IPS-18c (cell line): ENCODE measurements around the gene ZNF844.
"Not testable (repeated sequence)": the region's sequence is repeated elsewhere in the genome, so short reads cannot be mapped to it uniquely, and the experiment has no call there.

ENCODE experiments used
- H3K4me3 ChIP-seq: 2 replicates; pipeline ENCODE4 v1.7.0; 2013; ENCODE audit warnings: low read depth, mild to moderate bottlenecking, low read length, moderate library complexity; ENCODE audit not compliant: insufficient read depth
- H3K9me3 ChIP-seq: one replicate; pipeline ENCODE4 v1.6.1; 2013; ENCODE audit warnings: mild to moderate bottlenecking, low read length, moderate library complexity; ENCODE audit not compliant: control insufficient read depth, insufficient read depth

The ZNF844 gene

GRCh38 chr19:12064590-12065538 is at the start of gene ZNF844:
ZNF844 (plus strand) TSS chr19:12064731; CDS start chr19:12064874, 143 bp downstream.
- H3K4me3 ChIP-seq, result peak within 1 kb of the TSS; percentile 80
- H3K9me3 ChIP-seq, result peaks cover 18% of the 10 kb centered on the region

DNA sequence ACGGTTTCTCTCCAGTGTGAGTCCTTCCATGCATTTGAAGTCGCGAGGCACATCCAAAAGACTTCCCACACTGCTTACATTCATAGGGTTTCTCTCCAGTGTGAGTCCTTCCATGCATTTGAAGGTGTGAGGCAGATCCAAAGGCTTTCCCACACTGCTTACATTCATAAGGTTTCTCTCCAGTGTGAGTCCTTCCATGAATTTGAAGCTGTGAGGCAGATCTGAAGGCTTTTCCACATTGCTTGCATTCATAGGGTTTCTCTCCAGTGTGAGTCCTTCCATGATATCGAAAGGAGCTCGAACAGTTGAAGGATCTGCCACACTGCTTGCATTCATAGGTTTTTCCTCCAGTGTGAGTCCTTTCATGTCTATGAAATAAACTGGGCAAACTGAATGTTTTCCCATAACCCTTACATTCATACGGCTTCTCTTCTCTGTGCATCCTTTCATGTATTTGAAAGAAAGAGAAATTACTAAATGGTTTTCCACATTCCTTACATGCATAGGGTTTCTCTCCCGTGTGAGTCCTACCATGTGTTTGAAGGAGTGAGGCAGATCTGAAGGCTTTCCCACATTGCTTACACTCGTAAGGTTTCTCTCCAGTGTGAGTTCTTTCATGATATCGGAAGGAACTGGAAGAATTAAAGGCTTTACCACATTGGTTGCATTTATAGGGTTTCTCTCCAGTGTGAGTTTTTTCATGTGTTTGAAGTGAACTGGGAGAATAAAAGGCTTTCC is 49.3 kb upstream of the ZNF844 start:
- Histone ChIP-seq H3K4me3 (no peak overlapping the region), H3K9me3 (peaks cover 62% of the 10 kb centered on the region)

DNA sequence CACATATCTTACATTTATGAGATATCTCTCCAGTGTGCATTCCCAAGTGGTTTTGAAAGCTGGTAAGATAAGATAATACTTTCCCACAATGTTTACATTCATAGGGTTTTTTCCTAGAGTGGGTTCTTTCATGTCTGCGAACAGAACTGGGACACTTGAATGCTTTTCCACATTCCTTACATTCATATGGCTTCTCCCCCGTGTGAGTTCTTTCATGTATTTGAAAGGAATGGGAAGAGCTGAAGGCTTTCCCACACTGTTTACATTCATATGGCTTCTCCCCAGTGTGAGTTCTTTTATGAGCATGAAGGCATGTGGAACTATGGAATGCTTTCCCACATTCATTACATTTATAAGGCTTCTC is 48.8 kb upstream of the ZNF844 start:
- Histone ChIP-seq H3K4me3 (no peak overlapping the region), H3K9me3 (peaks cover 62% of the 10 kb centered on the region)

GRCh38 chr19:12034198-12034597 is 30.3 kb upstream of the ZNF844 start:
- peaks cover 3% of the 10 kb centered on the region for H3K9me3 ChIP-seq
- H3K4me3 ChIP-seq, result peak overlapping the region; percentile 82; the same call in 1 of the 2 replicates

- H3K4me3 ChIP-seq, result peak overlapping the region; percentile 82; the same call in 1 of the 2 replicates
Measured at GRCh38 chr19:12034620-12035019, 29.9 kb upstream of the ZNF844 start.

GRCh38 chr19:12035220-12036172 is 29.0 kb upstream of the ZNF844 start, which contains the start of gene ZNF433:
ZNF433 (minus strand) TSS chr19:12035679; CDS start chr19:12035539, 140 bp downstream.
- H3K4me3 ChIP-seq, result peak within 1 kb of the TSS; percentile 82

More at GRCh38 chr19:12034620-12035019, 29.9 kb upstream of the ZNF844 start:
- peaks cover 3% of the 10 kb centered on the region for H3K9me3 ChIP-seq

DNA sequence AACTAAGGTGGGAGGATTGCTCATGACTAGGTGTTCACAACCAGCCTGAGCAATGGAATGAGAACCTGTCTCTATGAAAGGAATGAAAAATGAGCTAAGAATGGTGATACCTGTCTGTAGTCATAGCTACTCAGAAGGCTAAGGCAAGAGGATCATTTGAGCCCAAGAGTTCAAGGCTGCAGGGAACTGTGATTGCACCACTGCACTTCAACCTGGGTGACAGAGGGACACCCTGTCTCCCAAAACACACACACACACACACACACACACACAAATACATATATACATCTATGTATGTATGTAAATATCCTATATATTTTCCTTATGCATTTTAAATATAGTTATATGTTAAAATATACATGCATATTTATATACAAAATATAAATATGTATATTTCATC is 21.6 kb upstream of the ZNF844 start:
- peaks cover 45% of the 10 kb centered on the region for H3K9me3 ChIP-seq
- H3K4me3 ChIP-seq, result no peak overlapping the region

More at GRCh38 chr19:12035220-12036172, 29.0 kb upstream of the ZNF844 start, which contains the start of gene ZNF433:
- H3K9me3 ChIP-seq, result peaks cover 3% of the 10 kb centered on the region

GRCh38 chr19:12043752-12044422 is 20.6 kb upstream of the ZNF844 start:
- H3K9me3 ChIP-seq, result peaks cover 45% of the 10 kb centered on the region

GRCh38 chr19:12047868-12048267 is 16.7 kb upstream of the ZNF844 start:
- H3K9me3 ChIP-seq, result peaks cover 37% of the 10 kb centered on the region
- no peak overlapping the region for H3K4me3 ChIP-seq

More at GRCh38 chr19:12043752-12044422, 20.6 kb upstream of the ZNF844 start:
- 0 out of 2 replicates have a peak overlapping the region, but pooled peaks have one; percentile 5 for H3K4me3 ChIP-seq

GRCh38 chr19:12052091-12052496 is 12.4 kb upstream of the ZNF844 start:
- peak overlapping the region; percentile 85 for H3K4me3 ChIP-seq
- H3K9me3 ChIP-seq, result peaks cover 6% of the 10 kb centered on the region

GRCh38 chr19:12052497-12053169 is 11.9 kb upstream of the ZNF844 start, which contains the start of gene ZNF878:
ZNF878 (minus strand) TSS chr19:12052961; CDS start chr19:12052801, 160 bp downstream.
- Histone ChIP-seq H3K4me3 (peak within 1 kb of the TSS; percentile 85), H3K9me3 (peaks cover under 1% of the 10 kb centered on the region)

DNA sequence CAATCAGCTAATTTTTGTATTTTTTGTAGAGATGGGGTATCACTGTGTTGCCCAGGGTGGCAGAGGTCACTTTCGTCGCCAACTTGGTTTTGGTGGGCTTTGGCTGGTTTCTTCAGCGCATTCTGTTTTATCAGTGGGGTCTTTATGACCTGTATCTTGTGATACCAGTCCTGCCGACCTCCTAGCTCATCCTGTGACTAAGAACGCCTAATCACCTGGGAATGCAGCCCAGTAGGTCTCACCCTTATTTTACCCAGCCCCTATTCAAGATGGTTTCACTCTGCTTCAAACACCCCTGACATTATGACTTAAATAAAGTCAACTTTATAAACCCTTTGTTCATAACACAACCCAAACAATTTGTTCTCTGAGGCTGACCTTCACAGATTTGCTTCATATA is 8.7 kb upstream of the ZNF844 start:
- no peaks in the 10 kb centered on the region for H3K9me3 ChIP-seq
- H3K4me3 ChIP-seq, result no peak overlapping the region

GRCh38 chr19:12075538-12076139 is 11.1 kb downstream of the ZNF844 start:
- Histone ChIP-seq H3K4me3 (no peak overlapping the region), H3K9me3 (peaks cover 64% of the 10 kb centered on the region)

GRCh38 chr19:12076331-12076730 is 11.8 kb downstream of the ZNF844 start:
- H3K9me3 ChIP-seq, result peaks cover 64% of the 10 kb centered on the region
- not testable (repeated sequence) for H3K4me3 ChIP-seq

DNA sequence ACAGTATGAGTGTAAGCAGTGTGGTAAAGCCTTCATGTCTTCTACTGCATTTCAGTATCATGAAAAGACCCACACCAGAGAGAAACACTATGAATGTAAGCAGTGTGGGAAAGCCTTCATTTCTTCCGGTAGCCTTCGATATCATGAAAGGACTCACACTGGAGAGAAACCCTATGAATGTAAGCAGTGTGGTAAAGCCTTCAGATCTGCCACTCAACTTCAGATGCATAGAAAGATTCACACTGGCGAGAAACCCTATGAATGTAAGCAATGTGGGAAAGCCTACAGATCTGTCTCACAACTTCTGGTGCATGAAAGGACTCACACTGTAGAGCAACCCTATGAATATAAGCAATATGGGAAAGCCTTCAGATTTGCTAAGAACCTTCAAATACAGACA is 12.8 kb downstream of the ZNF844 start:
- no peak overlapping the region for H3K4me3 ChIP-seq

More for the DNA sequence above, 12.8 kb downstream of the ZNF844 start:
- peaks cover 62% of the 10 kb centered on the region for H3K9me3 ChIP-seq
